Spleen (tissue), 11 donors: ENCODE measurements around the gene TBC1D22A. TPM values are rescaled to one million over a fixed set of nuclear protein-coding genes. Genes with fewer than 3 reads are reported as not detected.
A peak's percentile ranks its signal among the peaks of the same experiment; 100 is the strongest.

Source experiments
- DNase-seq: peaks from one replicate; pipeline ENCODE4 v3.0.0-alpha.2; 2020
- H3K27ac ChIP-seq, 8 donors: fragments of 200-600 bp; sonication (generic) in 7 of 8; 1 replicate in 4 of 8; 2 replicates in 4 of 8; pipeline versions ENCODE4 v1.5.0 to v1.8.0; 2016 to 2021; ENCODE audit warnings: inconsistent platforms in 4 of 8, mild to moderate bottlenecking in 4 of 8, moderate library complexity in 1 of 8
- H3K27me3 ChIP-seq, 7 donors: fragments of 200-600 bp; sonication (generic) in 6 of 7; replicated peaks in 1 of 7; 1 replicate in 4 of 7; 2 replicates in 3 of 7; pipeline versions ENCODE4 v1.5.0 to v1.8.0; 2016 to 2021; ENCODE audit warnings: inconsistent platforms in 3 of 7, mild to moderate bottlenecking in 1 of 7
- H3K36me3 ChIP-seq, 6 donors: fragments of 200-600 bp; sonication (generic) in 5 of 6; 1 replicate in 4 of 6; 2 replicates in 2 of 6; pipeline versions ENCODE4 v1.5.0 to v1.8.0; 2016 to 2021; ENCODE audit warnings: inconsistent platforms in 2 of 6
- H3K4me1 ChIP-seq, 6 donors: fragments of 200-600 bp; sonication (generic) in 5 of 6; 1 replicate in 3 of 6; 2 replicates in 3 of 6; pipeline versions ENCODE4 v1.5.0 to v1.8.0; 2016 to 2021; ENCODE audit warnings: inconsistent platforms in 3 of 6
- H3K4me3 ChIP-seq, 8 donors: fragments of 200-600 bp; sonication (generic) in 7 of 8; 1 replicate in 4 of 8; 2 replicates in 4 of 8; pipeline versions ENCODE4 v1.5.0 to v1.8.0; 2016 to 2021; ENCODE audit warnings: inconsistent platforms in 4 of 8, mild to moderate bottlenecking in 4 of 8, moderate library complexity in 2 of 8
- H3K9me3 ChIP-seq, 8 donors: fragments of 200-600 bp; sonication (generic) in 7 of 8; 1 replicate in 4 of 8; 2 replicates in 4 of 8; pipeline versions ENCODE4 v1.5.0 to v1.8.0; 2016 to 2021; ENCODE audit warnings: inconsistent platforms in 4 of 8
- POLR2A ChIP-seq, 3 donors: fragments of 450-650 bp; IDR thresholded peaks; one replicate each; pipeline ENCODE4 v1.5.1; 2017; ENCODE audit warnings: antibody characterized with exemption in 3 of 3, mild to moderate bottlenecking in 1 of 3
- POLR2AphosphoS5 ChIP-seq, 3 donors: sonication (generic); formaldehyde crosslinking; IDR thresholded peaks; one replicate each; pipeline ENCODE4 v1.5.1; 2017; ENCODE audit warnings: antibody characterized with exemption in 3 of 3
- WGBS, 5 donors: extraction: QIAGEN DNeasy Blood & Tissue Kit in 3 of 5; methylation state at CpG; one replicate each; pipeline versions ENCODE4 v1.1.5 to v1.1.7; 2013 to 2018; 5-methylcytosine and 5-hydroxymethylcytosine counted together
- intact Hi-C: fragments of 100-400 bp; cut with DNase I; formaldehyde crosslinking; loops from one replicate; pipeline ENCODE4 v1.15.0; 2023; ENCODE audit warnings: low total_unique reads
- polyA plus RNA-seq, 3 donors: library from polyadenylated mRNA; stranded (reverse); fragments of 200-250 nt; gene quantifications; one replicate each; pipeline ENCODE4 v1.2.1, GENCODE V29; 2013
- total RNA-seq, 7 donors: library from RNA; depleted of rRNA in 3 of 7; stranded (reverse); fragments of >200 nt in 3 of 7; fragmentation: NEBNext Ultra II Directional in 4 of 7; extraction: Animal tissue kit (Norgen Biotek cat#: 25700) in 4 of 7; gene quantifications; one replicate each; pipeline versions ENCODE4 v1.1.0 to v1.2.1, GENCODE V29; 2016 to 2021
- TF ChIP-seq, protein P1 (sequence below), 11 experiments: fragments of 200-600 bp in 7 of 11; fragments of 450-650 bp in 4 of 11; sonication (generic) in 4 of 11; IDR thresholded peaks in 8 of 11; conservative IDR thresholded peaks in 3 of 11; 1 replicate in 7 of 11; 2 replicates in 4 of 11; pipeline versions ENCODE4 v1.4.0 to v1.8.0; 2016 to 2021; ENCODE audit warnings: antibody characterized with exemption in 11 of 11, inconsistent platforms in 4 of 11, mild to moderate bottlenecking in 1 of 11
- donor health status: healthy with polysubstance abuse.
- donor health status: DM: no; HTN: no; CAD: no; lungs with moderate emphysema.
- donor health status: DM: no; HTN: no; CAD: no.
- donor health status: Bipolar disorder and iron deficiency.
- donor health status: healthy.
- donor health status: DM: no; HTN: no; CAD: no.
- donor health status: DM: yes; HTN: yes; CAD: no.

The TBC1D22A gene
- total and polyA plus RNA-seq, 10 donors, result 17.2 to 66.9 (median 49.6) TPM

- H3K4me1 ChIP-seq, result peaks cover 5 to 49% (median 19%) of the 10 kb centered on the region in 6 donors
- no peak overlapping the region for H3K27ac ChIP-seq
- H3K27me3 ChIP-seq, result no peaks in the 10 kb centered on the region
- intact Hi-C loops, result no loop called here
- 95 to 100% (median 97%) methylated on average over 6 of the region's 6 CpGs for WGBS, 5 donors
- no peaks in the 10 kb centered on the region for H3K9me3 ChIP-seq
- H3K4me3 ChIP-seq, result no peak overlapping the region
- TF ChIP-seq, protein P1, sequence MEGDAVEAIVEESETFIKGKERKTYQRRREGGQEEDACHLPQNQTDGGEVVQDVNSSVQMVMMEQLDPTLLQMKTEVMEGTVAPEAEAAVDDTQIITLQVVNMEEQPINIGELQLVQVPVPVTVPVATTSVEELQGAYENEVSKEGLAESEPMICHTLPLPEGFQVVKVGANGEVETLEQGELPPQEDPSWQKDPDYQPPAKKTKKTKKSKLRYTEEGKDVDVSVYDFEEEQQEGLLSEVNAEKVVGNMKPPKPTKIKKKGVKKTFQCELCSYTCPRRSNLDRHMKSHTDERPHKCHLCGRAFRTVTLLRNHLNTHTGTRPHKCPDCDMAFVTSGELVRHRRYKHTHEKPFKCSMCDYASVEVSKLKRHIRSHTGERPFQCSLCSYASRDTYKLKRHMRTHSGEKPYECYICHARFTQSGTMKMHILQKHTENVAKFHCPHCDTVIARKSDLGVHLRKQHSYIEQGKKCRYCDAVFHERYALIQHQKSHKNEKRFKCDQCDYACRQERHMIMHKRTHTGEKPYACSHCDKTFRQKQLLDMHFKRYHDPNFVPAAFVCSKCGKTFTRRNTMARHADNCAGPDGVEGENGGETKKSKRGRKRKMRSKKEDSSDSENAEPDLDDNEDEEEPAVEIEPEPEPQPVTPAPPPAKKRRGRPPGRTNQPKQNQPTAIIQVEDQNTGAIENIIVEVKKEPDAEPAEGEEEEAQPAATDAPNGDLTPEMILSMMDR (IDR thresholded peaks at IDR 0.05 in 8 of 11, conservative IDR thresholded peaks at IDR 0.05 in 3 of 11), result no peak
- DNase-seq, result no peak
- peaks cover 0 to 92% (median 21%) of the 10 kb centered on the region in 6 donors for H3K36me3 ChIP-seq
Observed at GRCh38 chr22:46807458-46807857, 45.0 kb downstream of the TBC1D22A start.

- intact Hi-C loops, result no loop called here
- WGBS, 5 donors, result 96 to 98% (median 97%) methylated on average over 17 of the region's 17 CpGs
Observed at GRCh38 chr22:46809153-46809885, 46.9 kb downstream of the TBC1D22A start.

GRCh38 chr22:46810856-46811786 is 48.7 kb downstream of the TBC1D22A start:
- Histone ChIP-seq H3K27me3 (no peaks in the 10 kb centered on the region), H3K9me3 (no peaks in the 10 kb centered on the region), H3K27ac (no peak overlapping the region), H3K4me3 (no peak overlapping the region), H3K4me1 (peaks cover 0 to 43% (median 6%) of the 10 kb centered on the region in 6 donors), H3K36me3 (peaks cover 0 to 98% (median 24%) of the 10 kb centered on the region in 6 donors)
- WGBS, 5 donors, result 92 to 97% (median 96%) methylated on average over 20 to 21 of the region's 21 CpGs
- intact Hi-C loops, result no loop called here
- no peak for DNase-seq
- TF ChIP-seq, protein P1 (IDR thresholded peaks at IDR 0.05 in 8 of 11, conservative IDR thresholded peaks at IDR 0.05 in 3 of 11), result no peak
- TF ChIP-seq POLR2A (IDR thresholded peaks at IDR 0.05) (no peak), POLR2AphosphoS5 (IDR thresholded peaks at IDR 0.05) (no peak)

More at GRCh38 chr22:46809153-46809885, 46.9 kb downstream of the TBC1D22A start:
- H3K27ac ChIP-seq, result no peak overlapping the region
- DNase-seq, result no peak
- peaks cover 0 to 44% (median 5%) of the 10 kb centered on the region in 6 donors for H3K4me1 ChIP-seq
- peaks cover 0 to 98% (median 21%) of the 10 kb centered on the region in 6 donors for H3K36me3 ChIP-seq
- H3K27me3 ChIP-seq, result no peaks in the 10 kb centered on the region
- no peaks in the 10 kb centered on the region for H3K9me3 ChIP-seq
- no peak for TF ChIP-seq POLR2AphosphoS5 (IDR thresholded peaks at IDR 0.05)
- H3K4me3 ChIP-seq, result no peak overlapping the region

- Histone ChIP-seq H3K36me3 (peaks cover 0 to 99% (median 24%) of the 10 kb centered on the region in 6 donors), H3K4me1 (peaks cover 0 to 42% (median 7%) of the 10 kb centered on the region in 6 donors), H3K27ac (no peak overlapping the region), H3K9me3 (no peaks in the 10 kb centered on the region), H3K4me3 (no peak overlapping the region), H3K27me3 (no peaks in the 10 kb centered on the region)
- 84 to 100% (median 89%) methylated on average over 3 to 10 of the region's 10 CpGs for WGBS, 5 donors
- TF ChIP-seq POLR2AphosphoS5 (IDR thresholded peaks at IDR 0.05) (peak in 1 of 3 donors; percentile 18), POLR2A (IDR thresholded peaks at IDR 0.05) (no peak)
- TF ChIP-seq, protein P1 (IDR thresholded peaks at IDR 0.05 in 8 of 11, conservative IDR thresholded peaks at IDR 0.05 in 3 of 11), result no peak
- intact Hi-C loops, result no loop called here
- DNase-seq, result peak; percentile 48
Observed at GRCh38 chr22:46812034-46812605, 49.7 kb downstream of the TBC1D22A start.
